ENCODE data around the gene GABBR2. TPM values are rescaled to one million over a fixed set of nuclear protein-coding genes. Genes with fewer than 3 reads are reported as not detected.

Gene GABBR2
- total RNA-seq, 2 experiments from 2014 or later = not detected

GRCh38 chr9:98240475-98240874 is 468.3 kb downstream of the GABBR2 start:
- intact Hi-C loops (cut with micrococcal nuclease; ENCODE audit: unreplicated experiment) = no loop called here
- POLR2A ChIA-PET = interaction anchor here (1.2 kb wide), 1 partner anchor 306 kb away, joined by 3 read pairs; no protein-coding TSS in a partner anchor
- CTCF ChIA-PET (ENCODE audit: unreplicated experiment) = interaction anchor here (0.6 kb wide), 1 partner anchor 80 kb away, joined by 3 read pairs; no protein-coding TSS in a partner anchor
- Histone ChIP-seq H3K9me2 (ENCODE audit: insufficient read depth, low read length) (no peaks in the 10 kb centered on the region), H4K20me1 (ENCODE audit: insufficient read depth, low read length) (no peaks in the 10 kb centered on the region), H3K9me3 (ENCODE audit: low read length) (no peaks in the 10 kb centered on the region), H3K27ac (ENCODE audit: low read depth, low read length, poor library complexity, severe bottlenecking) (no peak overlapping the region), H2AFZ (ENCODE audit: low read length) (no peak overlapping the region), H3K4me3 (ENCODE audit: low read depth, low read length, poor library complexity, severe bottlenecking) (no peak overlapping the region), H3K79me2 (ENCODE audit: insufficient read depth, low read depth, low read length) (no peaks in the 10 kb centered on the region), H3K36me3 (ENCODE audit: insufficient read depth, low read length) (no peaks in the 10 kb centered on the region), H3K4me2 (ENCODE audit: low read length) (no peak overlapping the region), H3K4me1 (ENCODE audit: insufficient read depth, low read length, poor library complexity, severe bottlenecking) (no peaks in the 10 kb centered on the region)
- BruUV-seq (replicated peaks) = no TSS peak
- TF ChIP-seq EZH2phosphoT487 (IDR thresholded peaks at IDR 0.05; ENCODE audit: borderline replicate concordance, low read depth, low read length) = no peak
- TF ChIP-seq CTCF (conservative IDR thresholded peaks at IDR 0.05; ENCODE audit: low read length) = no peak
- no peak for DNase-seq (ENCODE audit: low spot score)

Other genes starting within 250 kb of the GABBR2 start
- gene ANKS6, start 87.6 kb upstream of the GABBR2 start, total RNA-seq (2014; rRNA removed; shearing (Covaris generic)) = 15.9 and 22.2 TPM in 2 replicates
- gene ANKS6, start 87.6 kb upstream of the GABBR2 start, total RNA-seq (2022) = 28.5 and 30.1 TPM in 2 replicates
- 5.3 and 5.5 TPM in 2 replicates for gene GALNT12, start 98.7 kb upstream of the GABBR2 start, total RNA-seq (2014; rRNA removed; shearing (Covaris generic))
- gene GALNT12, start 98.7 kb upstream of the GABBR2 start, total RNA-seq (2022) = 9.7 and 11.5 TPM in 2 replicates
- gene COL15A1, start 235.0 kb upstream of the GABBR2 start, total RNA-seq (2014; rRNA removed; shearing (Covaris generic)) = not detected in 2 replicates
- gene COL15A1, start 235.0 kb upstream of the GABBR2 start, total RNA-seq (2022) = not detected in 2 replicates